T47D (cell line): ENCODE measurements around the gene LYRM2.
A peak's percentile ranks its signal among the peaks of the same experiment; 100 is the strongest.

Experiments used
- DNase-seq, 2 experiments: peaks; one replicate each; pipeline versions ENCODE4 v3.0.0 to v3.0.0-alpha.2; 2011 to 2012; ENCODE audit warnings: low read depth in 1 of 2, low spot score in 1 of 2
- JUND ChIP-seq: IDR thresholded peaks from 2 replicates; pipeline ENCODE4 v1.6.1; 2012; ENCODE audit warnings: low read depth
- in situ Hi-C: cut with HindIII; loops from 2 replicates; pipeline ENCODE4 v1.10.0; 2016; ENCODE audit warnings: low sequenced_read_pairs, low pct_unique_long_range_greater_than_20kb

LYRM2 gene

GRCh38 chr6:89553431-89553830, 85.1 kb downstream of the LYRM2 start:
- no peak for DNase-seq
- in situ Hi-C loops = no loop called here
- no peak for TF ChIP-seq JUND

GRCh38 chr6:89547281-89547680, 91.3 kb downstream of the LYRM2 start:
- no peak for TF ChIP-seq JUND
- in situ Hi-C loops = no loop called here
- no peak for DNase-seq

GRCh38 chr6:89542866-89543265, 95.7 kb downstream of the LYRM2 start:
- in situ Hi-C loops = no loop called here
- TF ChIP-seq JUND = no peak
- DNase-seq = no peak

- in situ Hi-C loops = no loop called here
- no peak for TF ChIP-seq JUND
- no peak for DNase-seq
Measured at GRCh38 chr6:89542081-89542857, 96.3 kb downstream of the LYRM2 start.

- TF ChIP-seq JUND = no peak
- in situ Hi-C loops = no loop called here
- no peak for DNase-seq
Measured at GRCh38 chr6:89539779-89540178, 98.8 kb downstream of the LYRM2 start.

GRCh38 chr6:89536231-89536630, 102.3 kb downstream of the LYRM2 start:
- in situ Hi-C loops = no loop called here
- TF ChIP-seq JUND = no peak
- peak in 1 of 2 experiments; percentile 3 for DNase-seq

- no peak for TF ChIP-seq JUND
- in situ Hi-C loops = no loop called here
Measured at GRCh38 chr6:89530982-89531381, 107.6 kb downstream of the LYRM2 start.

GRCh38 chr6:89528866-89529265, 109.7 kb downstream of the LYRM2 start:
- TF ChIP-seq JUND = no peak
- DNase-seq = no peak
- in situ Hi-C loops = no loop called here

More at GRCh38 chr6:89530982-89531381, 107.6 kb downstream of the LYRM2 start:
- no peak for DNase-seq

- DNase-seq = no peak
- no peak for TF ChIP-seq JUND
Measured at GRCh38 chr6:89527634-89528033, 110.9 kb downstream of the LYRM2 start.

GRCh38 chr6:89526563-89526869, 112.0 kb downstream of the LYRM2 start:
- TF ChIP-seq JUND = no peak
- in situ Hi-C loops = no loop called here
- no peak for DNase-seq

More at GRCh38 chr6:89527634-89528033, 110.9 kb downstream of the LYRM2 start:
- in situ Hi-C loops = no loop called here

GRCh38 chr6:89525786-89526562, 112.6 kb downstream of the LYRM2 start:
- in situ Hi-C loops = no loop called here
- DNase-seq = no peak
- TF ChIP-seq JUND = no peak

- TF ChIP-seq JUND = peak; percentile 19; the same call in 1 of the 2 replicates
- peak in 1 of 2 experiments; percentile 20 for DNase-seq
- in situ Hi-C loops = no loop called here
Measured at GRCh38 chr6:89522778-89523177, 115.8 kb downstream of the LYRM2 start.

GRCh38 chr6:89520736-89521135, 117.8 kb downstream of the LYRM2 start:
- no peak for DNase-seq

More at GRCh38 chr6:89520736-89521135, 117.8 kb downstream of the LYRM2 start:
- no peak for TF ChIP-seq JUND
- in situ Hi-C loops = no loop called here
